Stimulated activated CD4-positive, alpha-beta T cell treated with anti-CD3 and anti-CD28 coated beads, Interleukin-1b, Interleukin-23, amount 100 ng/mL, for 24 hours (primary cell): Measurements from ENCODE around the gene ROMO1.
A peak's percentile ranks its signal among the peaks of the same experiment; 100 is the strongest.

Source experiments
- DNase-seq, 4 experiments: peaks; one replicate each; pipeline ENCODE4 v3.0.0-alpha.2; 2020; ENCODE audit warnings: low read depth in 4 of 4, low spot score in 1 of 4

Gene ROMO1

GRCh38 chr20:35699127-35699956, at the start of gene ROMO1, which contains the start of gene NFS1:
ROMO1 (plus strand) TSS chr20:35699405; CDS start chr20:35699633, 228 bp downstream.
NFS1 (minus strand) TSS chr20:35699352; CDS start chr20:35699288, 64 bp downstream.
- DNase-seq, result peak; percentile 72 to 81 (median 80)

- no peak for DNase-seq
Observed at GRCh38 chr20:35650632-35651031, 48.6 kb upstream of the ROMO1 start.

GRCh38 chr20:35651958-35652357, 47.2 kb upstream of the ROMO1 start:
- DNase-seq, result no peak

- no peak for DNase-seq
Observed at GRCh38 chr20:35652641-35653429, 46.4 kb upstream of the ROMO1 start.

- no peak for DNase-seq
Observed at GRCh38 chr20:35653430-35653734, 45.8 kb upstream of the ROMO1 start.

- no peak for DNase-seq
Observed at GRCh38 chr20:35653893-35654292, 45.3 kb upstream of the ROMO1 start.

GRCh38 chr20:35654415-35654814, 44.8 kb upstream of the ROMO1 start:
- DNase-seq, result no peak

- no peak for DNase-seq
Observed at GRCh38 chr20:35657271-35657670, 41.9 kb upstream of the ROMO1 start.

GRCh38 chr20:35660122-35660937, 38.9 kb upstream of the ROMO1 start:
- peak in 1 of 4 experiments; percentile 21 for DNase-seq

GRCh38 chr20:35661053-35661452, 38.2 kb upstream of the ROMO1 start:
- no peak for DNase-seq

GRCh38 chr20:35661908-35662307, 37.3 kb upstream of the ROMO1 start:
- DNase-seq, result no peak

GRCh38 chr20:35662551-35662950, 36.7 kb upstream of the ROMO1 start:
- DNase-seq, result no peak

- peak; percentile 23 to 34 (median 28) for DNase-seq
Observed at GRCh38 chr20:35663516-35664465, 35.4 kb upstream of the ROMO1 start.

- DNase-seq, result peak; percentile 77 to 90 (median 81)
Observed at GRCh38 chr20:35664466-35665206, 34.6 kb upstream of the ROMO1 start, which contains the start of the genes CPNE1 and RBM12. CPNE1 (minus strand) TSS chr20:35664900; CDS start chr20:35632923, 31,977 bp downstream. RBM12 (minus strand) TSS chr20:35664900; CDS start chr20:35655322, 9,578 bp downstream.

GRCh38 chr20:35665949-35666288, 33.3 kb upstream of the ROMO1 start:
- DNase-seq, result no peak

GRCh38 chr20:35669221-35669620, 30.0 kb upstream of the ROMO1 start:
- no peak for DNase-seq

GRCh38 chr20:35669681-35670080, 29.5 kb upstream of the ROMO1 start:
- DNase-seq, result no peak

GRCh38 chr20:35673884-35674283, 25.3 kb upstream of the ROMO1 start:
- DNase-seq, result no peak

GRCh38 chr20:35674921-35675320, 24.3 kb upstream of the ROMO1 start:
- no peak for DNase-seq
